Occipital lobe (tissue), 2 donors: ENCODE data around the gene HOXA7. TPM values are rescaled to one million over a fixed set of nuclear protein-coding genes. Genes with fewer than 3 reads are reported as not detected.

ENCODE experiments used
- DNase-seq: peaks from one replicate; lab custom pipeline; 2025; lab: John Stamatoyannopoulos, UW
- total RNA-seq: library from RNA; depleted of rRNA; stranded (reverse); fragments of >200 nt; gene quantifications from one replicate; pipeline ENCODE4 v1.2.3, GENCODE V29; 2014

Gene HOXA7
- total RNA-seq, 1 donor from 2014 or later, result not detected

- no peak for DNase-seq
These were observed 37.0 kb upstream of the HOXA7 start for GRCh38 chr7:27193335-27194001.

DNA sequence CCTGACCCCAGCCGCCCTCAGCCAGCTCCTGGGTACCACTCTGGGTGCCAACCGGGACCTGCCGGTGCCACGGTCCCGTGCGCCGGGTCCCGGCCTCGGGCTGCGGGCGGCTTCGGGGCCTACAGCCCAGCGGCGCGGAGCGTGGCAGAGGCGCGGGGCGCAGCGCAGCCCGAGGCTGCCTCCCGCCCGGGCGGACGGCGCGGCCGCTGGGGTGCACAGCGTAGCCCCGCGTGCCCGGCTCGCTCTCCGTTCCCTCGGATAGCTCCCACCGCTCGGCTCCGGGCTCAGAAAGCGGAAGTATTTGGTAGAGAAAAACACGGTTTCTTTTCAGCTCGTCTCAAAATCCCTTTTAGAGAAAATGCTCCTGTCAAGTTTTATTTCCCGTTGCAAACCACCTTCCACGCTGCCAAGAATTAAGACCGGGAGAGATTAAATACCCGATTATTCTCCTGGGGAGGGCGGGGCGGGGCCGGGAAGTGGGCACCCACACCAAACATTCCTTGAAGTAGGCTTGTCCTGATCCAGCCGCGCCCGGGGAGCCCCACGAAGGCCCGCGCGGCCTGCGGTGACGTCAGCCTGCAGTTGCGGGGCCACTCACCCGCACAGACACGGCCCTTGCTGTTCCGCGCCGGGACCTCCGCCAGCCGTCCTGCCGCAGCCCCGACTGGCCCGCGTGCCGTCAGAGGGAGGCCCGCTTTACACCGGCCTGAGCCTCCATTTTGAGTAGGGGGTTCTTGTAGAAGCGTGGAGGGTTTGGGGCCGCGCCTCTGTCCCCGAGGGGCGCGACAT, 36.3 kb upstream of the HOXA7 start:
- no peak for DNase-seq

GRCh38 chr7:27191833-27192545, 35.5 kb upstream of the HOXA7 start:
- DNase-seq, result no peak

DNA sequence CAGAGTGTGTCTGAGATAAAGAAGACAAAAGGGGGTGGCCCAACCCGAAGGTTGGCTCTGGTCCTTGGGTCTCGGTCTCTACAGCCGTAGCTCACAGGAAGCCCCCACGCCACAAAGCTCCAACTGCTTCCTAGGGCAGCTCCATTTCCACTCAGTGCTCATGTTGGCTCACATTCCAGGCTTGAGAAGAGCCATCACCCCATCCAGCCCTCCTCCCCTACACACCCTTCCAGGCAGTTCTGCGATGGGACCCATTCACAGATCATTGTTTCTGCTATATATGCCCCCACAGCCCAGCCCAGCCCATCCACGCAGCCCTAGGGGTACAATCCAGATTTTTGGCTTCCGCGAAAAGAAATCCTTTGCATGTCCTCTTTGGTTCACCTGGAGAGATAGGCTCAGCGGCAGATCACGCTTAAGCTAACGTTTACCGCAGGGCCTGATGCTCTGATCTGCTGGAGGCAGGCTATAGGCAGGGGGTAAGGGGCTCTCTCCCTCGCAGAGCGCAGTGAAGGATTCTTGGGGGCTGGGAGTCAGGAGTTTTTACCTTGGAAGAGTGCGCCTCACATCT, 34.8 kb upstream of the HOXA7 start:
- DNase-seq, result no peak

DNA sequence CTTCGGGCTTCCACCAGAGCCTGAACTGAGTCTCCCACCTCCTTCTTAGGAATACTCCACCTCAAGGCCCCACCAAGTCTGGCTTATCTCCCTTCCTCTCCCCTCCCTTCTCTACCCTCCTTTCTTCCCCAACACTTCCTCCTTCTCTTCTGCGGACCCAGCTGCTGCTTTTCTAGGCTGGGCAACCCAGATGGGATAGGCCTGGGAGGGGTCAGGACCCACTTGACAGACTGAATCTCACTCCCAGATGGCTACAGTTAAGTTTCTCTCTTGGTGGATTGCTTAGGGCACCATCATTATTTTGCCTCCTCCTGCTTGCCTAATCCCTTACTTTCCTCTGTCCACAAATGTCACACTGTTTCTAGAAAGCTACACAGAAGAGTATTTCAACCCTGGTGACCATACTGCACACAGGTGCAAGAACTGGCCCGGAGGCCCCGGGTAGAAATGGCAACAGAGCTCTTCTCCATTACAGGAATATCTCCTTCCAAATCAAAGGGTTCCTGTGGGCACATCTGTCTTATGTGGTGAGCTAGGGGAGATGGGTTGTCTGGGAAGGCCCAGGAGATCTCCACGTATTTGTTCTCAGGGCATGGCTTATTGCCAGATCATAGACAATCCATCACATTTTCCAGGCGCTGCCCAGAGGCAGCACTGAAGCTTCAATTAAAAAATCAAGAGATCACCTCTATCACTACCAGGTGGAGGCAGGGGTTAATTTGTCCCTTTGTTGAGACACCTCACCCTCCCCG, 33.7 kb upstream of the HOXA7 start:
- no peak for DNase-seq

- no peak for DNase-seq
These were observed 33.0 kb upstream of the HOXA7 start for GRCh38 chr7:27189295-27189996.

GRCh38 chr7:27188386-27189294, 32.2 kb upstream of the HOXA7 start:
- DNase-seq, result no peak

GRCh38 chr7:27187475-27188385, 31.3 kb upstream of the HOXA7 start:
- DNase-seq, result no peak

- no peak for DNase-seq
These were observed 30.4 kb upstream of the HOXA7 start for GRCh38 chr7:27186668-27187474.

DNA sequence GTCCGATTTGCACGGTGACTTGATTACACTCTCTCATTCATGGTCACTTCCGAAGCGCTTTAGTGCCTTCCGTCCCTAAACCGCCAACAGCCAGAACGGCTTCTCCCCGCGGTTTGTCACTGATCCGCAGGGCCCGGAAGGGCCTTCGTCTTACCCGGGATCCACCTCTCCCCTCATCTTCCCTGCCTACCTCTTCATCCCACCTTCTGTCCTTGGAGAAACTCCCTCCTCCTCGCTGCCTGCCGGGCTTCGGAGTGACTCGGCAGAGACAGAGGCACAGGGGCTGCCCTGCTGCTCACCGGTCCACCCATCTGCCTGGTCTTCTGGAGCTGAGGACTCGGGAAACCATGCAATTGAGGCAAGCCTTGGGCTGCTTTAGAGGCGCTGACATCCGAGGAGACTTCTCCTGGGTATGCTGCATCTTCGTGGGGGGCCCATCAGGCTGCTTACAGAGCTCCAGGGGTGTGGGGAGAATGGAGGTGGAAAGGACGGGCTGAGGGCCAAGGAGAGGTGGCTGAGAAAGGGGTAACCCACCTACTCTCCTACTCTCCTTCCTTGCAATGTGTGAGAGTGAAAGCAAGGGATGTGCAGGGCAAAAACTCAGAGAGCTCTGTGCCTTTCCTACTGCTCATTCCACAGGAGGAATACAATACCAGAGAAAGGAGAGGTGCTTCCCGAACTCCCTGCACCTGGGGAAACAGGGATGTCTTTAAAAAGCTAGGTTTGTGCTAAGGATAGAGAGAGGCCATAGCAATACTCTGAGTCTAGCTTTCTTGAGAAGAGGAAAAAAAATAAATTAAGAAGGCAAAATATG, 29.6 kb upstream of the HOXA7 start:
- DNase-seq, result no peak

DNA sequence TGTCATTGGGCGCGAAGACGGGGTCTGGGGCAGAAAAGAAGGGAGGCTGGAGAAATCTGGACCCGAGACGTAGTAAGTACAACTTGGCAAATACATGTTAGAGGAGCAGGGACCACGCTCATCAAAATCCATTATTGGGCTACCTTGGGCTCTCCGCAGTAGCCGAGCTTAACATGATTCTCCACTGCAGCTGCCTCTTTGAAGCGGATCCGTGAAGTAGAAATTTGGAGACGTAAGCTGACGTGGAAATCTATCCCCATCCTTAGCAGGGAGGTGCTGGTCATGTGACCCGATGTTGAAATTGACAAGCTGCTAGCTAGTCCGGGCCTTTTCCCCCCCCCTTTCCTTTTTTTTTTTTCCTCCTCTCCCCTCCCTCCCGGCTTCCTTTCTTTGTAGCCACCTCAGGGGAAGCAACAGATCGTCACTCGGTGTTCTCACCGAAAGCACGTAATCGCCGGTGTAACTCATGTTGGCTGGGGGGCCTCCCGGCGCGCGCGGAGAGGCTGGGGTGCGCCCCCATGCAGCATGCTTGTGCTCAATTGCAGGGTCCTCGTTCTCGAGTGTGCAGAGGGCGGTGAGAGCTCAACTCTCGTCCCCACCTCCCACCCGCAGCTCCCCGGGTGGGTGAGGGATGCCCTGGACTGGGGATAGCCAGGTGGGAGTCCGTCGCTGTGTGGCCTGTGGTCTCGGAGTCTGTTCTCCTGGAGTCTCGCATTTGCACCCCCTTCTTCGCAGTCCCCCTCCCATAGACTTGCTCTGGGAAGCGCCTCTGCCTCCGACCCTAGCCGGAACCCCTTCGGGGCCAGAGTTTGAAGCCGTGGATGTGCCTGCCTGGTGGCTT, 28.8 kb upstream of the HOXA7 start, which contains the start of gene HOXA11:
Gene HOXA11 (minus strand): TSS at position 220 of the 841 bp plus-strand sequence. CDS start 88 bp downstream, at position 132.
- DNase-seq, result no peak

DNA sequence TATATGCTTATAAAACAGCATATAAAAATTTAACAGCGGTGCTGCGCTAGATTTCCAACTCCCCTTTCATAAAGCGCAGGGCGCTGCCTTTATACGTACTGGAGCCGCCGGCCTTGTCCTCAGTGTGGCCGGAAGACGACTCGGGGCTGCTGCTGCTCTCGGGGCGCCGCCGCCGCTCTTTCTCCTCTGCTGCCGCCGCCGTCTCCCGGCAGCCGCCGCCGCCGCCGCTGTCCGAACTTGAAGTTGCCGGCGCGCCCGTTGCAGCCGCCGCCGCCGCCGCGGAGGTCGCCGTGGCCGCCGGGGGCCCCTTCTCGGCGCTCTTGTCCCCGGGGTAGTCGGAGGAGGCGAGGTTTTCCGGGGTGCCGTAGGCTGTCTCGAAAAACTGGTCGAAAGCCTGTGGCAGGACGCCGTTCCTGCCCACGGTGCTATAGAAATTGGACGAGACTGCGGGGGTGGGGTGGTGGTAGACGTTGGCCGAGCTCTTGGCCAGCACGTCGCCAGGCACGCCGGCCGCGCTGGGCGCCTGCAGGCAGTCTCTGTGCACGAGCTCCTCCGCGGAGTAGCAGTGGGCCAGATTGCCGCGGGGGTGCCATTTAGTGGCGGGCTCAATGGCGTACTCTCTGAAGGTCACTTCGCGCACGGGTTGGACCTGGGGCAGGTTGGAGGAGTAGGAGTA, 28.0 kb upstream of the HOXA7 start:
- DNase-seq, result no peak

GRCh38 chr7:27183682-27184336, 27.3 kb upstream of the HOXA7 start:
- DNase-seq, result no peak

DNA sequence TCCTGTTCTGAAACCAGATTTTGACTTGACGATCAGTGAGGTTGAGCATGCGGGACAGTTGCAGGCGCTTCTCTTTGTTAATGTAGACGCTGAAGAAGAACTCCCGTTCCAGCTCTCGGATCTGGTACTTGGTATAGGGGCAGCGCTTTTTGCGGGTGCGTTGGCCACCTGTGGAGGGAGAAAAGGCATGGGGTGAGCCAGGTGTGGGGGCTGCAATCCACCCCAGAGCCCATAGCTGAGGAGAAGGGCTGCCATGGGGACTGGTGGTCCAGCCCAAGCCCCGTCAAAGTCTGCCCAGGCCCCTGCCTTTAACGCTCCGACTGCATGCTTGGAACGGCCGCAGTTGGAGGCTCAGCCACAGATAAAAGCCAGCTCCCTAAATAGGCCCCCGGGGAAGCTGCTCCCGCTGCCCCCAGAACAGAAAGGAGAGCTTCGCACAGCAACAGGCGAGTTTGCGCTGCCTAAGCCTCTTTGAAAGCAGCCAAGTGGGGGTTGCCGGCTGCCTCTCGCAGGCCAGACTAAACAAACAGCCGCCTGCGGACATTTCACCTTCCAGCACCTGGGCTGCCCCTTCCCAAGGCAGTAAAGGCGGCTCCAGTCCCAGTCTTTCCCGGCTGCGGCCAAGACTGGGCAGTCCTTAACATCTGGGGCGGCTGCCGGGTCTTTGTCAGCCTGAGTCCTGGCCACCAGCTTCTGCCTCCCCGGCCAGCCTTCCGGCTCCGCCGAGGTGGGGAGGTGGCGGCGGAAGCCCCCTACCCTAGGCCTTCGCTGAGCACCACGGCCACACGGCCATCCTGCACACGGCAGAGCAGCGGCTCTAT, 26.6 kb upstream of the HOXA7 start:
- DNase-seq, result no peak
